NCI-H524 (cell line): ENCODE data around the gene GOLGA8M.
"Not testable (repeated sequence)": the region's sequence is repeated elsewhere in the genome, so short reads cannot be mapped to it uniquely, and the experiment has no call there.

Experiments used
- DNase-seq, 2 experiments: peaks; one replicate each; lab custom pipeline; 2025; lab: John Stamatoyannopoulos, UW

Gene GOLGA8M

DNA sequence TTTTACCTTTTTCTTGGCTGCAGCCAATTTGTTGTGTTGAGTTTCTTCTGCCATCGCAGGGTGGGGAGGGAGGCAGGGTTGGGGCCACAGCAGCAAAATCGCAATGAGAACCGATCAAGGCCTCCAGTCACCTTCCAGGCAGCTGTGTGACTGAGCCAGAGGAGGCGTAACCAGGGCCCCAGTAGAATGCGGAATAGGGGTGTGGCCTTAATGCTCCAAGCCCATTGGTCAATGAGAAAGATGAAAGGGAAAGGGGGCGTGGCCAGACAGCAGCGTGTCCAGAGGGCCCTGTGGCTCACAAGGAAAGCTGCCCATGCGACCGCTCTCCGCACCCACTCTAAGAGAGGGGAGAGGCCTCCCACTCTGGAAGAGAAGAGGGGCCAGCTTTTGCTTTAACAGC is at the start of gene GOLGA8M:
Gene GOLGA8M (minus strand): TSS at position 152 of the 400 bp plus-strand sequence. CDS start 98 bp downstream, at position 54.
- DNase-seq, result not testable (repeated sequence)

DNA sequence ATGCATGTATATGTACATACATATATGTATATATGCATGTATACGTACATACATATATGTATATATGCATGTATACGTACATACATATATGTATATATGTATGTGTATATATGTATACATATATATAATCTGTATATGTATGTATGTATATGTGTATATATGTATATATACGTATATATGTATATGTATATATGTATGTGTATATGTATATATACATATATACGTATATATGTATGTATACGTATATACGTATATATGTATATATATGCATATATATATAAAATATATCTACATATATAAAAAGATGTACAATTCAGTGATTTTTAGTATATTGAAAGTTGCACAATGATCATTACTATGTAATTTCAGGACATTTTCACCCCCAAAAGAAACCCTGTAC is 30.7 kb upstream of the GOLGA8M start:
- not testable (repeated sequence) for DNase-seq

- DNase-seq, result not testable (repeated sequence)
These were observed 26.5 kb upstream of the GOLGA8M start for GRCh38 chr15:28738590-28739292.

- not testable (repeated sequence) for DNase-seq
These were observed 26.0 kb upstream of the GOLGA8M start for GRCh38 chr15:28738200-28738561.

DNA sequence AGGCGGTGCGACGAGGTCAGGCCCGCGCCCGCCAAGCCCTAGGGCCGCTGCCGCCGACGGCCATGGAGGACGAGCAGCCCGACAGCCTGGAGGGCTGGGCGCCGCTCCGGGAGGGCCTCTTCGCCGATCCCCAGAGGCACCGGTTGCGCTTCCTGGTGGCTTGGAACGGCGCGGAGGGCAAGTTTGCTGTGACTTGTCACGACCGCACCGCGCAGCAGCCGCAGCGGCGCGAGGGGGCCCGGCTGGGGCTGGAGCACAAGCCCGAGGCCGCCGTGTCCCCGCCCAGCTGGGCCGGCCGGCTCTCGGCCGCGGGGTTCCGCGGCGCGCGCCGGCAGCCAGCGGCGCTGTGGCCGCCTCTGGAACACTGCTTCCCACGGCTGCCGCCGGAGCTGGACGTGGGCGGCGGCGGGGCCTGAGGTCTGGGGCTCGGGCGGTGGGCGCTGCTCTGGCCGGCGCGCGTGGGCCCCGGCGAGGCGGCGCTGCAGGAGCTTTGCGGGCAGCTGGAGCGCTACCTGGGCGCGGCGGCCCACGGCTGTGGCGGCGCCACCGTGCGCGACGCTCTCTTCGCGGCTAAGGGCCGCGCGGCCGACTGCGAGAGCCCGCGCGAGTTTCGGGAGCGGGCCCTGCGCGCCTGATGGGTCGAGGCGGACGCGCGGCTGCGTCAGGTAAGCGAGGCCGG is 25.4 kb upstream of the GOLGA8M start:
- peak in 1 of 2 experiments; percentile 33 for DNase-seq

GRCh38 chr15:28728061-28728460 is 15.8 kb upstream of the GOLGA8M start:
- DNase-seq, result peak; percentile 19 to 49

DNA sequence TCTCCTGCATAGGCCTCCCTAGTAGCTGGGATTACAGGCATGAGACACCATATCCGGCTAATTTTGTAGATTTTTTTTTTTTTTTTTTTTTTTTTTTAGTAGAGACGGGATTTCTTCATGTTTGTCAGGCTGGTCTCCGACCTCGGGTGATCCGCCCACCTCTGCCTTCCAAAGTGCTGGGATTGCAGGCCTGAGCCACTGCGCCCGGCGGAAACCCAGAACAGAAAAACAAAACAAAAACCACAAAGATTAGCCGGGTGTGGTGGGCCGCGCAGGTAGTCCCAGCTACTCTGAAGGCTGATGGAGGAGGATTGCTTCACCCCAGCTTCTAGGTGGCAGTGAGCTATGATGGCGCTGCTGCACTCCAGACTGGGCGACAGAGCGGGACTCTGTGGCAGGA is 14.8 kb upstream of the GOLGA8M start:
- not testable (repeated sequence) for DNase-seq

GRCh38 chr15:28726102-28726501 is 13.9 kb upstream of the GOLGA8M start:
- no peak for DNase-seq

- DNase-seq, result no peak
These were observed 13.3 kb upstream of the GOLGA8M start for GRCh38 chr15:28725556-28725955.

- not testable (repeated sequence) for DNase-seq
These were observed 11.8 kb upstream of the GOLGA8M start for GRCh38 chr15:28723986-28724385.

- DNase-seq, result not testable (repeated sequence)
These were observed 7.4 kb upstream of the GOLGA8M start for GRCh38 chr15:28719626-28720025.

- not testable (repeated sequence) for DNase-seq
These were observed 6.4 kb upstream of the GOLGA8M start for GRCh38 chr15:28718576-28718975.

- DNase-seq, result not testable (repeated sequence)
These were observed 2.0 kb upstream of the GOLGA8M start for GRCh38 chr15:28714176-28714575.

DNA sequence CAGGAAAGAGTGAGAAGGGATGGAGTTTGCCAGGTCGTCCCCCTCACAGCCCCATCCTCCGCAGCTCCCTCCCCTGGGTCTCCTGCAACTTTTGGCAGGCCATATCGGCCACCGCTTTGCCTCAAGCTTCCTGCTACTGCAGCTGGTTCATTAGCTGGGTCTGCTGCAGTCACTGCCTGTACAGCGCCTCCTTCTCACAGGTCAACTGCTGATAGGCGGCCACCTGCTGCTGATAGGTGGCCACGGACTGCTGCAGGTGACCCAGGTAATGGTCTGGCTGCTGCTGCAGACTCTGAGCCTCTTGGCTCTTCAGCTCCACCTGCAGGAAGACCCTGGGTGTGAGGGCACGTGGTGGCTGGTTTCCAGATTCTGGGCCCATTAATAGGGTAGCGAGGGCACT is 8.3 kb downstream of the GOLGA8M start:
- DNase-seq, result not testable (repeated sequence)

- not testable (repeated sequence) for DNase-seq
These were observed 9.8 kb downstream of the GOLGA8M start for GRCh38 chr15:28702427-28702826.

- DNase-seq, result not testable (repeated sequence)
These were observed 18.0 kb downstream of the GOLGA8M start for GRCh38 chr15:28694006-28694751.

- DNase-seq, result not testable (repeated sequence)
These were observed 19.2 kb downstream of the GOLGA8M start for GRCh38 chr15:28693021-28693420.

- DNase-seq, result not testable (repeated sequence)
These were observed 38.7 kb downstream of the GOLGA8M start for GRCh38 chr15:28673533-28673932.

DNA sequence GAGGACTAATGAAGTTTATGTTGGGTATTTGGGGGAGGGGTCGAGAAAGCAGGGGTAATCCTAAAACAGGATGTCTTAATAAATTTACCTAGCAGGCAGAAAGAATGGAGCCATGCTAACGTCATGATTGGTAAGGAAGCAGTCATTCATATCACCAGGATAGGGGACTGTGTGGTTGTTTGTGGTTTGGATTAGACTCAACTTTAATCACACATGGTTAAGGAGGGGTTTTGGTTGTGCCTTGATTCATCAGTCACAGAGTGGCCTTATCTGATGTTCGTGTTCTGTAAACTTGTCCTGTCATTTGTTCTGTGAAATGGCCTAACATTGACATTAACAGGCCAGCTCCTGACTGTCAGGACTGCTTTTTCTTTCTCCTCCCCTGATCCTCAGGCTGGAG is 40.1 kb downstream of the GOLGA8M start:
- not testable (repeated sequence) for DNase-seq

DNA sequence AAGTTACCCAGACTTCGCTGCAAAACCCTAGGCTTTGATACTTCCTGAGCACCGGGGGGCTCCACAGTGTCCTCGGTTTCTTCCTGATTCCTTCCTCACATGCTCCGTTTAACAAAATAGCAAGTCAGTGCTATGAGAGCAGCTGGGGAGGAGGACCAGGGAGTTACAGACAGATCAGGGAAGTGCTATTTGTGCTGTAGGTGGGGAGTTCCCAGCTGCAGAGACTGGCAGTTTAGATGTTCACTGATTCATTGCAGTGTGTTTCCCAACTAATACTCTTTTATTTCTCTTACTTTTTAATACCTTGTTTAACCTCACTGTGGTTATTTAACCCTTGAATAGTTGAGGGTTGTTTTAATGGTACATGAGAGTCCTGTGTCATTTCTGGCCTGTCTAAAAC is 45.8 kb downstream of the GOLGA8M start:
- DNase-seq, result not testable (repeated sequence)

GRCh38 chr15:28664575-28664974 is 47.6 kb downstream of the GOLGA8M start:
- DNase-seq, result not testable (repeated sequence)

GRCh38 chr15:28663717-28664116 is 48.5 kb downstream of the GOLGA8M start:
- not testable (repeated sequence) for DNase-seq

DNA sequence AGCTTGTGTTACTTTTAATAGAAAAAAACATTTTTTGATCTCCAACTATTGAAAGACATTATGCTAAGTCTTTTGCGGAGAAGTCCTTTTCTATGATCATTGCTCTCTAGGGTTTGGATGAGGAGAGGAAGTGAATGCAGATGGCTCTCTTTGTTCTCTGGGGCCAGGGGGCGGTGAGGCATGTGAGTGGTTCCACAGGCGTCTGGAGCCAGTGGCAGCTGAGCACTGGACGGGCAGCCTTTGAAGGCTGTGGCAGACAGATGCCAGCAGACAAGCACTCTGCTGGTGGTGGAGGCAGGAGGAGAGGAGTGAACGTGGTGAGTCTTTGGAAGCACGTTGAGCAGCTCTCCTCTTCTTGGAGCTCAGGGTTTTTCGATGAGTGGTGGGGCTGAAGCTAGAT is 51.5 kb downstream of the GOLGA8M start:
- not testable (repeated sequence) for DNase-seq
